ENCODE data around the gene CDH23. TPM values are rescaled to one million over a fixed set of nuclear protein-coding genes. Genes with fewer than 3 reads are reported as not detected.

The CDH23 gene
- total and polyA plus RNA-seq, 9 of the 15 experiments (the other 6 are each of a cell fraction or from before 2014, with no cell fraction given): 0.18 to 1.2 (median 0.47) TPM

- H3K27ac ChIP-seq (ENCODE audit: extremely low read depth, low read depth, low read length): no peak overlapping the region
- DNase-seq (ENCODE audit: extremely low read depth in 1 of 4, low spot score in 3 of 4): no peak
- H3K9me3 ChIP-seq (replicated peaks; ENCODE audit: control insufficient read depth, insufficient read depth, low read depth, low read length): peaks cover 3% of the 10 kb centered on the region; the same call in 1 of the 2 replicates
- H3K79me2 ChIP-seq (ENCODE audit: control insufficient read depth, insufficient read depth, low read length): no peaks in the 10 kb centered on the region
- WGBS (ENCODE audit: insufficient coverage, low coverage, missing lambda C conversion rate): 23% methylated on average over 10 of the region's 10 CpGs
- no peak overlapping the region for H3K4me3 ChIP-seq
- in situ Hi-C loops (cut with MboI) (no loop called here), intact Hi-C loops (cut with micrococcal nuclease) (no loop called here)
- peak overlapping the region in 1 of 2 experiments; percentile 65; a peak in 1 of 4 replicates for H3K9ac ChIP-seq (ENCODE audit: insufficient read depth in 1 of 2, low read depth in 2 of 2, low read length in 2 of 2)
- FAIRE-seq: no peak
- no peaks in the 10 kb centered on the region for H3K9me1 ChIP-seq (ENCODE audit: control insufficient read depth, insufficient read depth, low read length)
- CTCF ChIA-PET (ENCODE audit: low intra/inter-chr PET ratio): no interaction called here
- H2AFZ ChIP-seq (ENCODE audit: low read depth, low read length): peak overlapping the region; percentile 84
- H3K4me1 ChIP-seq (replicated peaks in 1 of 2; ENCODE audit: control insufficient read depth in 2 of 2, insufficient read depth in 2 of 2, low read length in 2 of 2): peaks cover 9 to 42% of the 10 kb centered on the region in 2 experiments
- no peaks in the 10 kb centered on the region for H4K20me1 ChIP-seq (replicated peaks; ENCODE audit: control insufficient read depth, insufficient read depth, low read length)
- POLR2A ChIA-PET: interaction anchor here (0.6 to 1.4 kb wide), 4 partner anchors 9 to 132 kb away, joined by 3 read pairs; no protein-coding TSS in a partner anchor
- H3K4me2 ChIP-seq (ENCODE audit: insufficient read depth, low read length): peak overlapping the region; percentile 8; the same call in 1 of the 2 replicates
- no peaks in the 10 kb centered on the region for H3K27me3 ChIP-seq (ENCODE audit: control insufficient read depth in 2 of 2, insufficient read depth in 2 of 2, low read length in 2 of 2)
- peak; percentile 13; the same call in 1 of the 3 replicates for ATAC-seq
- no TSS peak for BruUV-seq (replicated peaks)
- H3K36me3 ChIP-seq (ENCODE audit: control insufficient read depth, insufficient read depth, low read length): no peaks in the 10 kb centered on the region
- TF ChIP-seq L3MBTL2 (IDR thresholded peaks at IDR 0.05): peak; percentile 91
- TF ChIP-seq ZBTB1 (CRISPR knock-in tag; IDR thresholded peaks at IDR 0.05; ENCODE audit: borderline replicate concordance, low read depth): 0 out of 2 replicates have a peak, but pooled peaks have one; percentile 20
- TF ChIP-seq, protein P1, sequence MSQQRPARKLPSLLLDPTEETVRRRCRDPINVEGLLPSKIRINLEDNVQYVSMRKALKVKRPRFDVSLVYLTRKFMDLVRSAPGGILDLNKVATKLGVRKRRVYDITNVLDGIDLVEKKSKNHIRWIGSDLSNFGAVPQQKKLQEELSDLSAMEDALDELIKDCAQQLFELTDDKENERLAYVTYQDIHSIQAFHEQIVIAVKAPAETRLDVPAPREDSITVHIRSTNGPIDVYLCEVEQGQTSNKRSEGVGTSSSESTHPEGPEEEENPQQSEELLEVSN (IDR thresholded peaks at IDR 0.05; ENCODE audit: borderline replicate concordance in 1 of 2, extremely low read depth in 1 of 2, insufficient read depth in 1 of 2, insufficient read length in 1 of 2, low read depth in 1 of 2, low read length in 1 of 2, poor library complexity in 1 of 2, severe bottlenecking in 1 of 2): peak in 1 of 2 experiments; percentile 31
- TF ChIP-seq MAZ (CRISPR knock-in tag; conservative IDR thresholded peaks at IDR 0.05 in 1 of 2, IDR thresholded peaks at IDR 0.05 in 1 of 2): 0 out of 4 replicates have a peak, but pooled peaks of 1 of the 2 experiments have one; percentile 15
- TF ChIP-seq MYBL2 (IDR thresholded peaks at IDR 0.05; ENCODE audit: low read depth): no peak
- no peak for TF ChIP-seq MYBL2 (CRISPR knock-in tag; IDR thresholded peaks at IDR 0.05; ENCODE audit: borderline replicate concordance)
- TF ChIP-seq RB1 (IDR thresholded peaks at IDR 0.05; ENCODE audit: low read depth): peak; percentile 20; the same call in 1 of the 2 replicates
- peak; percentile 4; the same call in 1 of the 2 replicates for TF ChIP-seq ZNF583 (CRISPR knock-in tag; IDR thresholded peaks at IDR 0.05)
- TF ChIP-seq SPI1 (IDR thresholded peaks at IDR 0.05; ENCODE audit: borderline replicate concordance, low read depth, low read length): peak; percentile 98
- TF ChIP-seq ZNF263 (CRISPR knock-in tag; IDR thresholded peaks at IDR 0.05; ENCODE audit: borderline replicate concordance): peak; percentile 53; the same call in 1 of the 2 replicates
- TF ChIP-seq VEZF1 (CRISPR knock-in tag; IDR thresholded peaks at IDR 0.05): peak; percentile 21; the same call in 1 of the 2 replicates
- TF ChIP-seq SAP30 (IDR thresholded peaks at IDR 0.05; ENCODE audit: borderline replicate concordance, insufficient read depth, low read depth, low read length, poor library complexity, severe bottlenecking): peak; percentile 41
- 0 out of 2 replicates have a peak, but pooled peaks have one; percentile 33 for TF ChIP-seq FOXP1 (CRISPR knock-in tag; IDR thresholded peaks at IDR 0.05)
- no peak for TF ChIP-seq ZFP30 (CRISPR knock-in tag; IDR thresholded peaks at IDR 0.05; ENCODE audit: borderline replicate concordance)
- TF ChIP-seq, protein P2, sequence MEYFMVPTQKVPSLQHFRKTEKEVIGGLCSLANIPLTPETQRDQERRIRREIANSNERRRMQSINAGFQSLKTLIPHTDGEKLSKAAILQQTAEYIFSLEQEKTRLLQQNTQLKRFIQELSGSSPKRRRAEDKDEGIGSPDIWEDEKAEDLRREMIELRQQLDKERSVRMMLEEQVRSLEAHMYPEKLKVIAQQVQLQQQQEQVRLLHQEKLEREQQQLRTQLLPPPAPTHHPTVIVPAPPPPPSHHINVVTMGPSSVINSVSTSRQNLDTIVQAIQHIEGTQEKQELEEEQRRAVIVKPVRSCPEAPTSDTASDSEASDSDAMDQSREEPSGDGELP (CRISPR knock-in tag; IDR thresholded peaks at IDR 0.05; ENCODE audit: borderline replicate concordance): peak; percentile 86; the same call in 1 of the 2 replicates
- peak; percentile 77 for TF ChIP-seq ZFX (CRISPR knock-in tag; IDR thresholded peaks at IDR 0.05)
- TF ChIP-seq ZNF766 (CRISPR knock-in tag; conservative IDR thresholded peaks at IDR 0.05): 0 out of 2 replicates have a peak, but pooled peaks have one; percentile 65
These were observed 297.8 kb downstream of the CDH23 start for GRCh38 chr10:71694567-71694968.
